Skin of body (tissue), 2 donors: ENCODE data around the gene CAPN2. TPM values are rescaled to one million over a fixed set of nuclear protein-coding genes. Genes with fewer than 3 reads are reported as not detected.

Experiments used
- DNase-seq: peaks from one replicate; lab custom pipeline; 2025; lab: John Stamatoyannopoulos, UW
- total RNA-seq: library from RNA; depleted of rRNA; stranded (reverse); fragments of >200 nt; gene quantifications from one replicate; pipeline ENCODE4 v1.2.3, GENCODE V29; 2014

CAPN2 gene
- total RNA-seq, 1 donor from 2014 or later, result 81.8 TPM

DNA sequence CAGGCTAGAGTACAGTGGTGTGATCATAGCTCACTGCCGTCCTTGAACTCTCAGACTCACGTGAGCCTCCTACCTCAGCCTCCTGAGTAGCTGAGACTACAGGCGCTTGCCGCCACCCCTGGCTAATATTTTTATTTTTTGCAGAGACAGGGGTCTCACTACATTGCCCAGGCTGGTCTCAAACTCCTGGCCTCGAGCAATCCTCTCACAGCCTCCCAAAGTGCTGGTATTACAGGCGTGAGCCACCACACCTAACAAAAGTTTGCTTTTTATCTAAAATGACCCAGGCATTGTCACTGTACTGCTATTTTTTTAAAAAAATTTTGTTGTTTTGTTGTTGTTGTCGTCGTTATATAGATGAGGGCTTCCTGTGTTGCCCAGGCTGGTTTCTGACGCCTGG lies 46.4 kb downstream of the CAPN2 start:
- no peak for DNase-seq

DNA sequence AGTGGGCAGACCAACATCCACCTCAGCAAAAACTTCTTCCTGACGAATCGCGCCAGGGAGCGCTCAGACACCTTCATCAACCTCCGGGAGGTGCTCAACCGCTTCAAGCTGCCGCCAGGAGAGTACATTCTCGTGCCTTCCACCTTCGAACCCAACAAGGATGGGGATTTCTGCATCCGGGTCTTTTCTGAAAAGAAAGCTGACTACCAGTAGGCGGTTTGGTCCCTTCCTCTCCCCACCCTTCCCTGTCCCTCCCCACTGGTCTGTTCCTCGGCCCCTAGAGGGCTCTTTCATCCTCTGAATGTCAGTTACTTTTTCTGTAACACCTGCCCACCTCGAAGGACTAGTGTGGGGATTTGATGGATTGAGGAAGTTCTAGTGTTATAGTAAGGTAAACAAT lies 46.9 kb downstream of the CAPN2 start:
- DNase-seq, result no peak

DNA sequence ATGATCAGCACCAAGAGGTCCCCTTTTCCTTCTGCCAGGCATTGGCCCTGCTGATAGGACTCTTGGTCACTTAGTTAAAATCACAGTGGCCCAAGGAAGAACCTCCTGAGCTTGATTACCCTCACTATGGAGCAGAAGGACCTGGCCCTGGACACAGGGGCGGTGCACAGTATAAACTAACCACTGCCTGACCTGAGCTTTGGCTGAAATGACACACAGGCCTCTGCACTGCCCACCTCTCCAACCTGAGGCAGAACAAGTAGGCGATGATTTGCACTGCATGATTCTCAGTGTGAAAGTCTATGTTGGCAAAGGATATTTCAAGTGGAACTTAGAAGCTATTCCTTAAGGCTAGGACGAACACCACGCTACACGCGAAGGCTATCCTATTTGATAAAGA lies 48.5 kb downstream of the CAPN2 start:
- no peak for DNase-seq

DNA sequence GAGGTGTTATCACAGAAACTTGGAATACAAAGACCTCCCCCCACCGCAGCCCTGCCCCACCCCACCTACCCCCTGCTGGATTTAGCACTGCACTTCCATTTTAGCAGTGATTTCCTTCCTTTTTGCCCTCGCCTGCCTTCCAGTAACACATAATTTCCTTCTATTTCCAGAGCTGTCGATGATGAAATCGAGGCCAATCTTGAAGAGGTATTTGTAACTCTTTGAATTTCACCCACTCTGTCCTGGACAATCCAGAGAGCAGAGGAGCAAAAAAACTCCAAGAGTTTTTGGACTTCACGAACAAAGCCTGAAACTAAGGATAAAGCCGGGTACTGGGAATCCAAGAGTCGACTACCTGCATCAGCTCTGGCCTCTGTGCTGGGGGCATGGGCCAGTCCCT lies 49.1 kb downstream of the CAPN2 start:
- DNase-seq, result no peak

DNA sequence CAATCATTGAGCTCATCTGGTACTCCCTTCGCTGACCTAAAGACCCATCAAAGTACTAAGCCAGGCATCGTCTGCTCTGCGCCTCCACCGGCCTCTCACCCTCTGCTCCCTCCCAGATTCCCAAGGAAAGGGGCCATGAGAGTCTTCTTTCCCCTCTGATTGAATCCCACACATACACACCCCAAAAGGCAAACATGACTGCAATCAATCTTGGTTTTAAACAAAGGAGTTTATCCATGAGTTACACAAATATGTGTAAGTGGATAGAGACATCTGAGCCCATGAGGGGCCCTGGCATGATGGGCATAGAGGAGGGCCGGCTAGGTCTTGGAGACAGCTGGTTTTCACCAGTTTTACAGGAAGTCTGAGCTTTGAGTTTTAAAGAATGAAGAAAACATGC lies 50.9 kb downstream of the CAPN2 start:
- DNase-seq, result no peak

DNA sequence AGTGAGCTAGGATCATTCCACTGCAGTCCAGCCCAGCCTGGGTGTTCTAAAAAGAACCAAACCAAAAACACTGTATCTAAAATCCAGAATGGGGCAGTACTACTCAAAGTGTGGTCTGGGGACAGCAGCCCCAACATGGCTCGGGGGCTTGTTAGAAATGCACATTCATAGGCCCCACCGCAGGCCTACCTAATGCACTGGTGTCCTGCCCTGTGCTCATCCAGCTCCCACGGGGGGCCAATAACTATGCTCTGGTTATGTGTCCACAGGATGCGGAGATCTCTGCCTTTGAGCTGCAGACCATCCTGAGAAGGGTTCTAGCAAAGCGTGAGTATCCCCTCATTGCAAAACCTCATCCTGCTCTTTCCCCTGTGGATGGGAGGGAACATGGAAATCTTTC lies 51.5 kb downstream of the CAPN2 start:
- no peak for DNase-seq

DNA sequence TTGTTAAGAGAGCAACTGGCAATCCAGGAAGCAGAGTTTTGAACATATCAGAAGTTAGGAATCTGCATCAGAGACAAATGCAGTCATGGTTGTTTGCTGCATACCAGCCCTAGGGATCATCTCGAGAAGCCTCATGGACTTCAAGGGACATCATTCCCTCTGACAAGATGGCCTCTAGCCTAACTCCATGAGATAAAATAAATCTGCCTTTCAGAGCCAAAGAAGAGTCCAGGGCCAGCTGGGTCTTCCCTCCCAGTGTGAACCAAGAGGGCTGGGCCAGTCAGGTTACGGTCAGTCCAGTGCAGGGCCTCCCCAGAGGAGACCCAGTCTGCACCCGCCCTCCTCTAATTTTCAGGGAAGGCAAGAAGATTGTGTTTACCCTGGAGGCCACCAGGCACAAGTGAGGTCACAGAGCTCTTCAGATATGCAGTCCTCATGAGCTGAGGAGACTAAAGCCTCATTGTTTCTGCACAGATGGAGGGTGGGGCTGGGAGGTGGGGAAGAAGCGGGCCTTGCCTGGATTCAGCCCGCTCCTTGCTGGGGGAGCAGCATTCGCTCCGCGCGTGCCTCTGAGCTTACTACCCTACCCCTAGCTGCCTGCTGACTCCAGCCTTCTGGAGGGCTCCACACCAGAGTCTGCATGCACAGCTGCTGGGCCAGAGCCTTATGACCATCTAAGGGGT lies 52.8 kb downstream of the CAPN2 start:
- peak; percentile 61 for DNase-seq

DNA sequence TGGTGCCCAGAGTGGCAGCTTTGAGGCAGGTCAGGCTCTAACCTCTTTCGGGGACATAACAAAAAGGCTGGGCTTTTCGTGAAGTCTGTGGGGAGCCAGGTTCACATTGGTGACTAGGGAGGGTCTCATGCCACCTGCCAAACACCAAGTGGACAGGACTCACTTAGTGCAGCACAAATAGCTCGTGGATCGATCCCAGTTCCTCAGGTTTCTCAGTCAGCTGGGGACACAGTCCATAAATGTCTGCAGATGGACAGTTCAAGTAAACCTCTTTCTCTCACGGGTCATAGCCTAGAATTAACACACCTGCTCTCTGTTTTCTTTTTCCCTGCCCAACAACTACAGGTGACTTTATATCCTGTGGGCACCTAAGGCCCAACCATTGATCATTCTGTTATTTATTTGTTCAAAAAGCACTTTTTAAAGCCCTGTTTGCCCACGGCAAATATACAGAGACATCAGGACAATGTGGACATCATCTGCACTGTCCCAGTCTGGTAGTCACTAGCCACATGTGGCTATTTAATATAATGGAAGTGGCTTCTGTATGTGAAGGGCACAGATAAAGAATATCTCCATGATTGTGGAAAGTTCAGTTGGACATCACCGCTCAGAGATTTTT lies 53.5 kb downstream of the CAPN2 start:
- no peak for DNase-seq

DNA sequence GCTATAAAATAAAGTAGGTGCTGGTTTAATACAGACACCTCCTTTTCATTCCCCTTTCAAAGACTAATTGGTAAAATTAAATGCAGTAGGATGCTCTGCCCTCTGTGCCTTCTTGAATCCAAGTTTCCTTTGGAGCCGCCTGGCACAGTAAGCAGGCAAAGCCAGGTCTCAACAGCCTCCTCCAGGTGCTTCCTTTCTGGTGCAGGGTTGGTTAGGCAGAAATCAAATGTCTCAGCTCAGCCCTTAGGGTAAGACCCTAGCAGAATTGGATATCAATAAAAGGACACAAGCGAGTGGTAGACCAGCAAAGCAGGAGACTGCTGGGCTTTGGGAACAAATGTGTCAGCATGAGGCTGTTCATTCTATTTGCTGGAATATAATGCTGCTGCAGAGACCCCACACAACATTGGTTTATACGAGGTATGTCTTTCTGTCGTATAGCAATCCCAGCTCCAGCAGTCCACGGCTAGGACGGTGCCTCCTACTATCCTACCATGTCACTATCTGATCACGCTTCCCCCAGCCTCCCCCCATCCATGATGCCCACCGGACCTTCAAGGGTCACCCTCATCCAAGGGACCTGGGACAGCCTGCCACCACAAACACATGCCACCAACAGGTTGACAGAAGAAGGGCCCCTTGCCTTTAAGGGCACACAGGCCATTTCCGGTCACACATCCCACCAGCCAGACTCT lies 58.4 kb downstream of the CAPN2 start:
- no peak for DNase-seq

DNA sequence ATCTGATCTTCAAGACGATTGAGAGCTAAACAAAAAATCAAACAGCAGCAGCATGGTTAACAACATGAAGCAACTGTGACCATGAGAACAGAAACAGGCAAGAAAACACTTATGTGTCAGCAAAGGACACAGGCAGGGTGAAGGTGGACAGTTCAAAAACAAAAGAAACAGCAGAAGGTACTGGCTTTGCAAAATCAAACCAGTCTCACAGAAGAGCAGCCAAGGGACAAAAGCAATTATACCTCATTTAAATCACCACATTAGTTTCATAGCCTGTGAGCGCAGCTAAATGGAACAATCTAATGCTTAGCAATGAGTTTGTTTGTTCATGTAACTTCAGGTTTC lies 59.1 kb downstream of the CAPN2 start:
- no peak for DNase-seq

DNA sequence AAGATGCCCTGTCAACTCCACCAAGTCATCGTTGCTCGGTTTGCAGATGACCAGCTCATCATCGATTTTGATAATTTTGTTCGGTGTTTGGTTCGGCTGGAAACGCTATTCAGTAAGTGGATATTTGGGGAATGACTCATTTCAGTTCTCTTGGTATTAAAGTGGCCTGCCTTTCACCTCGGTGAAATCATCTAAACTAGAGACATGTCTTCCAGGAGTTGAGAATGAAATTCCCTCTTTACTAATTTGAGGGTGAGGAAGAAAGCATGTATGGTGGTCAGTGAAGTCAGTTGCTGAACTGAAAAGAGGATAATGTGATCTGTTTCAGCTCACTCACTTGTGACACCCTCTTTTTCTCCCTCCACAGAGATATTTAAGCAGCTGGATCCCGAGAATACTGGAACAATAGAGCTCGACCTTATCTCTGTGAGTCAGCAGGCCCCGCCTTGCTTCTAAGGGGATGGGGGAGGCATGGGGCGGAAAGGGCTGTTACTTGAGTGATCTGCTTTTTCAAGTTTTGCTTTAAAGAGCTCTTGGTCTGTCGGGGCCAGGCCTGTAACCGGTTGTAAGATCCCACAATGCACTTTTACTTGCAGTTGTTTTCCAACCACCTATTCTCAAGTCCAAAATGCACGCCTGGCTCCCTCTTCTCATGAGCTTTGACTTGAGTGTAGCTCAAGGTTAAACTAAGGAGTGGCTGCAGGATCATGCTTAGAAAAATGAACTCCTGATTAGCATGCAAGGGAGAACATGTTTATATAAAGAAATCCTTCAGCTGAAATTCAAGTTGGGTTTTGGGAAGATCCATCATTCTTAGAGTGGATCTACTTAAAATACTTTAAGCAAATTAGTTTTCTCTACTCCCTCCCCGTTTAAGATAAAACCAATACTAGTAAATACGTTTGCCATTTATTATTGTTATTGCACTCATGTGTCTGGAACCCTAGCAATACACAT lies 59.8 kb downstream of the CAPN2 start:
- no peak for DNase-seq

DNA sequence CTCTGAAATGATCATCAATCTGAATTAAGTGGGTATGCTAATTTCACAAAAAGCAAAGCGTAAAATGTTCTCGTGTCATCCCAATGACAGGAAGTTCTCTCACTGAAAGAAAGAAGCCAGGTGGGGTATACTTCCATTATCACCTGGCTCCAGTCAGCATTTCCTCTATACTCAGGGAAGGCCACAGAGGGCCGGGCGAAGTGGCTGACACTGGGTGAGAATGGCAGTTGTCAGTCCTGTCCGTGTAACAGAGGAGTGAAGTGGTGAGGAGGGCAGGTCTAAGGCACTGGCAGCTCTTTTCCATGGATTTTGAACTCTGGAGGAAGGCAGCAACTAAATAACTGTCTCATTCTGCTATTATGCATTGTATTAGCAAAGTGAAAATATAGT lies 60.4 kb downstream of the CAPN2 start:
- DNase-seq, result no peak

DNA sequence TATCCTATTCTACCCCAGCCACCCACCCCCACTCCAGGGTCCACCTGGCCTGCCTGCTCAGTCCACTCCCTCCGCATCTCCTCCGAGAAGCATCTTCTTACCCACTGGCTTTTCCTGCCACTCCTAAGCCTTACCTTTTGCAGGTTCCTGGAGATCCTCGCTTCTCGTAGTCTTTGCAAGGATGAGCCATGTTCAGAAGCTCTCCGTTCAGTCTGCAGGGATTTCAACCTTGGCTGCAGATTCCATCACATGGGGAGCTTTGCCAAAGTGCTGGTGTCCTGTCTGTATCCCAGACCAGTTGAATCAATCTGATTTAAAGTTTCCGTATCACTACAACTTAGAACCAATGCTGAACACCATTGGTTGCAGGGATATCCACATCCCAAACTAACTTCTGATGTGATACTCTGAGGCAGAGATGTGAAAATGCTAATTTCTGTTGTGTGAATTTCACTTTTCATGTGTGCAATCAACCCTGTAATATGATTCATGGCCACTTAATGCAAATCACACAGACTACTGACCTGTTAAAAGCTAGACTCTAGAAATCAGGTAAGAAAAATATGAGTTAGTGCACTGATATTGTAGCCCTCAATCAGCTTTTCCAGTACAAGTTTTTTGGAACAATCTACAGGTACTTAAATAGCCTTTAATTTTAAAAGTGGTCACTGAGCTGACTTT lies 61.9 kb downstream of the CAPN2 start:
- no peak for DNase-seq

DNA sequence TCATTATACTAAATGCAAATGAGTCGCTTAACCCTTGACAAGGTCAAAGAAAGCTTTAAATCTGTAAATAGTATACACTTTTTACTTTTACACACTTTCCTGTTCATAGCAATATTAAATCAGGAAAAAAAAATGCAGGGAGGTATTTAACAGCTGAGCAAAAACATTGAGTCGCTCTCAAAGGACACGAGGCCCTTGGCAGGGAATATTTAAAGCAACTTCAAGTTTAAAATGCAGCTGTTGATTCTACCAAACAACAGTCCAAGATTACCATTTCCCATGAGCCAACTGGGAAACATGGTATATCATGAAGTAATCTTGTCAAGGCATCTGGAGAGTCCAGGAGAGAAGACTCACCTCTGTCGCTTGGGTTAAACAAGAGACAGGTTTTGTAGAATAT lies 62.7 kb downstream of the CAPN2 start:
- peak; percentile 16 for DNase-seq

DNA sequence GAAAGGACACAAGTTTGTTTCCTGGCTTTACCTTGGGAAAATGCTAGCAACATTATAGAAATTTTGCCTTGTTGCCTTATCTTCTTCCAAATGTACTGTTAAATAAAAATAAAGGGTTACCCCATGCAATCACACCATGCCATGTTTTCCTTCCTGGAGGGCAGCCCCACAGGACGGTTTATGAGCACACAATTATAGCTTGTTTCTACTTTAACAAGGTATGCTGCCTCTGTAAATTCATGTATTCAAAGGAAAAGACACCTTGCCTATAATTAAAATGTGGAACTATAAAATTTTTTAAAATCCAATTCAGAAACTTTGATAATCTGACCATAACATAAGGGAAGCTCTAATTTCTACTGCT lies 63.4 kb downstream of the CAPN2 start:
- DNase-seq, result no peak

DNA sequence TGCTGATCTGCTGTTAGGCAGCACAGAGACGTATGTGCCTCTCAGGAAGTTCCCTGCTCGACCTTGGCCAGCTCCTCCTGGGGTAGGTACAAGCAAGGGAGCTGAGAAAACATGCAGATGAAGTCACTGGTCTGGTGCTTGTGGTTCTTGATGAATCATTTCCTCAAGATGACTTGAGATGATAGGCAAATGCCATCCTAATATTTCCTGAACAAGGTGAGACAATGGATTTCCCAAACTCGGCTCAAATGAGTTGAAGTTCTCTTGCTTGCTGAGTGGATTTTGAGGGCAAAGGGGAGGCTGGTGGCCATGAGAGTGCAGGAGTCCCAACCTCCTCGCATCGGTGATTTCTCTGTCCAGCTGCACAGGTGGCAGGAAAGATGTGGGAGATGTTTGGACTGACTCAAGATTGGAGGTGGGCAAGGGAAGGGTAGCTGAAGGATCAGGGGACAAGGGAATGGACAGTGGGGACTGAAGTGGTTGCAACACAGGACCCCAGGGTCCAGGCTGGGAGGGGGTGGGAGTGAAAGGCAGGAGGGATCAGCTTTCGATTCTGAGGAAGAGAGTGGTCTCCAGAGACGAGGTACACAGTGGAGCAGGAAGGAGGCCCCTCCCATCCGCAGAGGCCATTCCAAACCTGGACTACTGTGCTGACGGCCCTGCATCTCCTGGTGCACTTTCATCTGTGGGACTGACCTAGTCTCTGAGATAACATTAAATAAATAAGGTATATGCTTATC lies 63.9 kb downstream of the CAPN2 start:
- DNase-seq, result no peak

DNA sequence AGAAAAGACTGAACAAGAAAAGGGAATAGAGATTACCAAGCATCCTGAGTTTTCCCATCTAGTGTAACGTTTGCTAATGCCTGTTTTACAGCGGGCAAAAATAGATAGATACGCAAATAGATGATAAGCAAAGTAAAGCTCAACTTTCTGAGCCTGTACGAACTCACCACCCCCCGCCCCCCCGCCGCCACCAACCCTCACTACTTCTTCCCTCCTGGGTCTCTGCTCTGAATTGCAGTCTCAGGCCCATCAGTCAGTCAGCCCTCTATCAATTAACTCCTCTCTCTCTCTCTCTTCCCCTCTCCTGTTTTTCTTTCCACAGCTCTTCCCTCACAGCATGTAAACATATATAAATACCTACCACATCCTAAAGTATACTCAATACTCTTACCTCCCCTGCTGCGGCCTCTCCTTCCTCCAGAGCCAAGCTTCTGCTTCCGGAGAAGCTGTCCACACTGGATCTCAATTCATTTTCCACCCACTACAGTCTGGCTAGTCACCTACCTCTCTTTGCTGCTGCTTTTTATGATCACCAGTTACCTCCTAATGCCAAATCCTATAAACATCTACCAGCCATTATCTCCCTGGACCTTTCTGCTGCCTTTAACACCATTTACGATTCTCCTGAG lies 64.6 kb downstream of the CAPN2 start:
- DNase-seq, result no peak

DNA sequence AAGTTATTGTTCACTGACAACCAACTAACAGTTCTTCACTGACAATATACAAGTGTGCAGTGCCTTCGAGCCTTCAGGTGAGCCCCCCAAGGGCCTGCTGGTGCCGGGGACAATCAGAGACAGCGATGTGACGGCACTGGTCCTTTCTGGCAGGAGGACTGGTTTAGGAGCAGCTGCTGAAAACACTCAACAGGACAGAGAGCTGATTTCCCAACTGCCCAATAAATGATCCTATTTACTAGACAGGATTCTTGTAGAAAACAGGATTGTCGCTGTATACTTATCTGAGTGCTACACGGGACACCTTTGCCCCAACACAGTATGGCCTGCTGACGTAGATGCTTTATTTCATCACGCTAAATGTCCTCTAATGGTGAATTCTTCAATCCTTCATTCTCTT lies 68.0 kb downstream of the CAPN2 start:
- DNase-seq, result no peak

DNA sequence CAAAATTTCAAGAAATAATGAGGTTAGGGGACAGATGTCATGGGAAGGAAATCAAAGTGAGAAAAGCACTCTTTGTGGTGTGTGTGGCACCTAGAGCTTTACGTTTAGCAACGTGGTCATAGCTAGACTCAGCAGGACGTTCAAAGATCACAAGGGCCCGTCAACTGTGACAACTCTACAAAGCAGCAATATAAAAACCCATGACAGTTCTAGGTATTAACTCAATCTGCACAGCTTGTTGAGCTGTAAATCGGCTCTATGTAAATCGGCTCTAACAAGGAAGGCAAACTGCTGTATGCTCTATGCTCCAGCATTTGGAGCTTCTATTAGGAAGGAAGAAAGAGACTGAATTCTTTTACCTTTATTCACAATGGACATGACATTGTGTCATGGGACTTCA lies 68.6 kb downstream of the CAPN2 start:
- no peak for DNase-seq

DNA sequence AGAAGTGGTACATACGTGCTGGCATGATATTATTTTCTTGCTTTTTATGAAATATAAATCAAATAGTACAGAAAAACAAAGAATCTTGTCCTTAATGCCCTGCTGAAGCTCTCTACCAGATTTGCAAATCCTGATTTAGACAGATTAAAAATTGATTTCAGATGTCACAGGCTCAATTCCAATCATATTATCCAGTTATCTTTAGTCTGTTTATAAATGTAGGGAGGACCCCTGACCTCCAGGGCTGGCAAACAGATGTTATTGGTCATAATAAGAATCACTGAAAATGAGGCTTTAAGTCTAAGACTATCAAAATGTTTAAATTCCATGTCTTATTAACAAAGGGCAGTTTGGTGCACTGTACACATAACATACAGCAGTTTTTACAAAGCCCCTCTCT lies 71.3 kb downstream of the CAPN2 start:
- DNase-seq, result peak; percentile 59
